Amygdala (tissue), 56 donors: ENCODE measurements around the gene RBFOX1.

Source experiments
- DNase-seq, 56 donors: peaks; one replicate each; lab custom pipeline; 2025; lab: John Stamatoyannopoulos, UW

Gene RBFOX1

GRCh38 chr16:7332611-7333010, at the start of gene RBFOX1:
RBFOX1 (plus strand) TSS chr16:7332845.
- DNase-seq: peak in 1 of 56 donors; percentile 14

- peak in 1 of 56 donors; percentile 4 for DNase-seq
These were observed 47.9 kb upstream of the RBFOX1 start for GRCh38 chr16:7284780-7285179.

GRCh38 chr16:7285520-7285919, 47.1 kb upstream of the RBFOX1 start:
- no peak for DNase-seq

GRCh38 chr16:7289299-7289698, 43.3 kb upstream of the RBFOX1 start:
- no peak for DNase-seq

- no peak for DNase-seq
These were observed 42.0 kb upstream of the RBFOX1 start for GRCh38 chr16:7290682-7291081.

GRCh38 chr16:7294020-7294419, 38.6 kb upstream of the RBFOX1 start:
- peak in 1 of 56 donors; percentile 7 for DNase-seq

- peak in 15 of 56 donors; percentile 2 to 49 (median 19) for DNase-seq
These were observed 29.5 kb upstream of the RBFOX1 start for GRCh38 chr16:7303052-7303610.

GRCh38 chr16:7303660-7304200, 28.9 kb upstream of the RBFOX1 start:
- peak in 1 of 56 donors; percentile 2 for DNase-seq

- peak in 4 of 56 donors; percentile 1 to 13 (median 7) for DNase-seq
These were observed 28.4 kb upstream of the RBFOX1 start for GRCh38 chr16:7304279-7304678.

GRCh38 chr16:7304958-7305357, 27.7 kb upstream of the RBFOX1 start:
- no peak for DNase-seq

GRCh38 chr16:7313170-7313569, 19.5 kb upstream of the RBFOX1 start:
- peak in 1 of 56 donors; percentile 16 for DNase-seq

- DNase-seq: no peak
These were observed 18.5 kb upstream of the RBFOX1 start for GRCh38 chr16:7314163-7314562.

- DNase-seq: no peak
These were observed 16.8 kb upstream of the RBFOX1 start for GRCh38 chr16:7315813-7316212.

- no peak for DNase-seq
These were observed 16.3 kb upstream of the RBFOX1 start for GRCh38 chr16:7316281-7316888.

GRCh38 chr16:7317982-7318381, 14.7 kb upstream of the RBFOX1 start:
- no peak for DNase-seq

- DNase-seq: no peak
These were observed 14.0 kb upstream of the RBFOX1 start for GRCh38 chr16:7318686-7319085.

- no peak for DNase-seq
These were observed 13.1 kb upstream of the RBFOX1 start for GRCh38 chr16:7319514-7319913.

GRCh38 chr16:7321661-7322060, 11.0 kb upstream of the RBFOX1 start:
- no peak for DNase-seq

- no peak for DNase-seq
These were observed 8.3 kb upstream of the RBFOX1 start for GRCh38 chr16:7324321-7324720.

GRCh38 chr16:7325834-7326233, 6.8 kb upstream of the RBFOX1 start:
- DNase-seq: no peak

- DNase-seq: no peak
These were observed 1.9 kb upstream of the RBFOX1 start for GRCh38 chr16:7330709-7331108.

GRCh38 chr16:7331997-7332396, 648 bp upstream of the RBFOX1 start:
- DNase-seq: no peak
